ENCODE data around the gene CD83. TPM values are rescaled to one million over a fixed set of nuclear protein-coding genes. Genes with fewer than 3 reads are reported as not detected.

Gene CD83
- polyA plus RNA-seq, 1 experiment: 0.85 TPM

GRCh38 chr6:14125346-14125745 is 7.8 kb downstream of the CD83 start:
- ChIA-PET POLR2A (no interaction called here), CTCF (interaction anchor here (1.3 to 2.8 kb wide), 2 partner anchors 12 to 20 kb away, joined by 3 to 7 read pairs; no protein-coding TSS in a partner anchor)
- no peaks in the 10 kb centered on the region for H3K27me3 ChIP-seq (ENCODE audit: control insufficient read depth, insufficient read depth, low read length)
- H3K36me3 ChIP-seq (ENCODE audit: control insufficient read depth, insufficient read depth, low read length): no peaks in the 10 kb centered on the region
- no peak for TF ChIP-seq CTCF (IDR thresholded peaks at IDR 0.05; ENCODE audit: insufficient read depth, low read depth, low read length)
- no peak for DNase-seq (ENCODE audit: low read depth)
- no peak overlapping the region for H3K4me3 ChIP-seq (ENCODE audit: low read depth, low read length)

GRCh38 chr6:14126191-14126590 is 8.6 kb downstream of the CD83 start:
- no peak for TF ChIP-seq CTCF (IDR thresholded peaks at IDR 0.05; ENCODE audit: insufficient read depth, low read depth, low read length)
- Histone ChIP-seq H3K4me3 (ENCODE audit: low read depth, low read length) (no peak overlapping the region), H3K36me3 (ENCODE audit: control insufficient read depth, insufficient read depth, low read length) (no peaks in the 10 kb centered on the region), H3K27me3 (ENCODE audit: control insufficient read depth, insufficient read depth, low read length) (no peaks in the 10 kb centered on the region)
- no peak for DNase-seq (ENCODE audit: low read depth)
- CTCF ChIA-PET: interaction anchor here (0.6 to 2.8 kb wide), 4 partner anchors 11 to 1463 kb away, joined by 3 to 7 read pairs (median 3); no protein-coding TSS in a partner anchor
- POLR2A ChIA-PET: no interaction called here

GRCh38 chr6:14127611-14128010 is 10.0 kb downstream of the CD83 start:
- TF ChIP-seq CTCF (IDR thresholded peaks at IDR 0.05; ENCODE audit: insufficient read depth, low read depth, low read length): no peak
- CTCF ChIA-PET: interaction anchor here (0.6 to 2.7 kb wide), 4 partner anchors 80 to 1496 kb away, joined by 3 to 19 read pairs (median 5); no protein-coding TSS in a partner anchor

GRCh38 chr6:14128012-14128411 is 10.4 kb downstream of the CD83 start:
- TF ChIP-seq CTCF (IDR thresholded peaks at IDR 0.05; ENCODE audit: insufficient read depth, low read depth, low read length): no peak
- H3K27me3 ChIP-seq (ENCODE audit: control insufficient read depth, insufficient read depth, low read length): no peaks in the 10 kb centered on the region
- POLR2A ChIA-PET: no interaction called here
- H3K36me3 ChIP-seq (ENCODE audit: control insufficient read depth, insufficient read depth, low read length): no peaks in the 10 kb centered on the region
- no peak overlapping the region for H3K4me3 ChIP-seq (ENCODE audit: low read depth, low read length)
- no peak for DNase-seq (ENCODE audit: low read depth)
- CTCF ChIA-PET: interaction anchor here (0.6 to 2.7 kb wide), 3 partner anchors 80 to 1495 kb away, joined by 4 to 19 read pairs (median 6); no protein-coding TSS in a partner anchor

More at GRCh38 chr6:14127611-14128010, 10.0 kb downstream of the CD83 start:
- Histone ChIP-seq H3K36me3 (ENCODE audit: control insufficient read depth, insufficient read depth, low read length) (no peaks in the 10 kb centered on the region), H3K4me3 (ENCODE audit: low read depth, low read length) (no peak overlapping the region), H3K27me3 (ENCODE audit: control insufficient read depth, insufficient read depth, low read length) (no peaks in the 10 kb centered on the region)
- DNase-seq (ENCODE audit: low read depth): no peak
- POLR2A ChIA-PET: no interaction called here

GRCh38 chr6:14128746-14129145 is 11.2 kb downstream of the CD83 start:
- Histone ChIP-seq H3K27me3 (ENCODE audit: control insufficient read depth, insufficient read depth, low read length) (no peaks in the 10 kb centered on the region), H3K4me3 (ENCODE audit: low read depth, low read length) (no peak overlapping the region), H3K36me3 (ENCODE audit: control insufficient read depth, insufficient read depth, low read length) (no peaks in the 10 kb centered on the region)
- TF ChIP-seq CTCF (IDR thresholded peaks at IDR 0.05; ENCODE audit: insufficient read depth, low read depth, low read length): no peak
- no peak for DNase-seq (ENCODE audit: low read depth)
- POLR2A ChIA-PET: no interaction called here
- CTCF ChIA-PET: interaction anchor here (0.6 to 2.7 kb wide), 8 partner anchors 9 to 1514 kb away, joined by 3 to 19 read pairs (median 7); no protein-coding TSS in a partner anchor
